Measurements from ENCODE around the gene SLC25A25. TPM values are rescaled to one million over a fixed set of nuclear protein-coding genes. Genes with fewer than 3 reads are reported as not detected.

Gene SLC25A25
- total RNA-seq, 2 donors from 2014 or later, result 26.0 to 33.1 TPM

GRCh38 chr9:128121924-128122808 lies 54.1 kb downstream of the SLC25A25 start:
- 82% methylated on average over 21 of the region's 27 CpGs for WGBS
- intact Hi-C loops (cut with DNase I), result loop anchor here (5.0 kb wide), 1 partner anchor 180 kb away; no protein-coding TSS in a partner anchor
- TF ChIP-seq POLR2AphosphoS5 (IDR thresholded peaks at IDR 0.05), result no peak
- TF ChIP-seq CTCF (IDR thresholded peaks at IDR 0.05), result no peak
- no peak for TF ChIP-seq POLR2A (IDR thresholded peaks at IDR 0.05)
- DNase-seq (ENCODE audit: low spot score), result no peak
- Histone ChIP-seq H3K36me3 (no peaks in the 10 kb centered on the region), H3K4me1 (replicated peaks) (peaks cover 3% of the 10 kb centered on the region), H3K9me3 (no peaks in the 10 kb centered on the region), H3K4me3 (no peak overlapping the region), H3K27me3 (replicated peaks; ENCODE audit: insufficient read depth) (no peaks in the 10 kb centered on the region), H3K27ac (no peak overlapping the region)

GRCh38 chr9:128122809-128123175 lies 54.8 kb downstream of the SLC25A25 start:
- H3K9me3 ChIP-seq, result no peaks in the 10 kb centered on the region
- H3K36me3 ChIP-seq, result no peaks in the 10 kb centered on the region
- H3K27me3 ChIP-seq (replicated peaks; ENCODE audit: insufficient read depth), result no peaks in the 10 kb centered on the region
- TF ChIP-seq POLR2A (IDR thresholded peaks at IDR 0.05) (no peak), CTCF (IDR thresholded peaks at IDR 0.05) (no peak), POLR2AphosphoS5 (IDR thresholded peaks at IDR 0.05) (no peak)
- H3K4me3 ChIP-seq, result no peak overlapping the region
- H3K4me1 ChIP-seq (replicated peaks), result peaks cover 3% of the 10 kb centered on the region
- intact Hi-C loops (cut with DNase I), result loop anchor here (5.0 kb wide), 1 partner anchor 180 kb away; no protein-coding TSS in a partner anchor
- no peak overlapping the region for H3K27ac ChIP-seq
- WGBS, result 89% methylated on average over 16 of the region's 24 CpGs
- DNase-seq (ENCODE audit: low spot score), result no peak

GRCh38 chr9:128123451-128124080 lies 55.5 kb downstream of the SLC25A25 start:
- intact Hi-C loops (cut with DNase I), result loop anchor here (5.0 kb wide), 1 partner anchor 181 kb away; no protein-coding TSS in a partner anchor
- no peak for DNase-seq (ENCODE audit: low spot score)
- H3K27ac ChIP-seq, result no peak overlapping the region
- no peaks in the 10 kb centered on the region for H3K9me3 ChIP-seq
- no peak for TF ChIP-seq CTCF (IDR thresholded peaks at IDR 0.05)
- TF ChIP-seq POLR2A (IDR thresholded peaks at IDR 0.05), result no peak
- no peak for TF ChIP-seq POLR2AphosphoS5 (IDR thresholded peaks at IDR 0.05)
- H3K4me1 ChIP-seq (replicated peaks), result peaks cover 3% of the 10 kb centered on the region
- H3K36me3 ChIP-seq, result no peaks in the 10 kb centered on the region
- H3K27me3 ChIP-seq (replicated peaks; ENCODE audit: insufficient read depth), result no peaks in the 10 kb centered on the region
- H3K4me3 ChIP-seq, result no peak overlapping the region
- WGBS, result 91% methylated on average over 21 of the region's 21 CpGs

- no peak overlapping the region for H3K4me3 ChIP-seq
- no peak for DNase-seq (ENCODE audit: low spot score)
- H3K4me1 ChIP-seq (replicated peaks), result peaks cover 10% of the 10 kb centered on the region
- TF ChIP-seq POLR2AphosphoS5 (IDR thresholded peaks at IDR 0.05) (no peak), CTCF (IDR thresholded peaks at IDR 0.05) (no peak), POLR2A (IDR thresholded peaks at IDR 0.05) (no peak)
- intact Hi-C loops (cut with DNase I), result loop anchor here (5.0 kb wide), 1 partner anchor 182 kb away; no protein-coding TSS in a partner anchor
- no peaks in the 10 kb centered on the region for H3K9me3 ChIP-seq
- WGBS, result 61% methylated on average over 8 of the region's 8 CpGs
- H3K27me3 ChIP-seq (replicated peaks; ENCODE audit: insufficient read depth), result no peaks in the 10 kb centered on the region
- H3K36me3 ChIP-seq, result no peaks in the 10 kb centered on the region
- H3K27ac ChIP-seq, result no peak overlapping the region
Observed at GRCh38 chr9:128124451-128124850, 56.4 kb downstream of the SLC25A25 start.

All from prostate gland (tissue), 2 donors.